Measurements from ENCODE around the gene TNPO1. TPM values are rescaled to one million over a fixed set of nuclear protein-coding genes. Genes with fewer than 3 reads are reported as not detected.

Gene TNPO1
- total RNA-seq, 1 donor from 2014 or later = 316 TPM

- H4K20me1 ChIP-seq (ENCODE audit: low read depth) = peaks cover 83% of the 10 kb centered on the region
Measured at GRCh38 chr5:72846483-72846882, 30.0 kb downstream of the TNPO1 start.

GRCh38 chr5:72847439-72847838, 31.0 kb downstream of the TNPO1 start:
- Mint-ChIP-seq H3K9me3 (no peaks in the 10 kb centered on the region), H3K36me3 (peaks cover 4% of the 10 kb centered on the region), H3K27me3 (ENCODE audit: insufficient read depth, low read depth) (peaks cover 2% of the 10 kb centered on the region), H3K4me1 (peaks cover 44% of the 10 kb centered on the region), H3K27ac (no peak overlapping the region), H3K4me3 (peak overlapping the region; percentile 99)
- Histone ChIP-seq H3K4me1 (peaks cover 38% of the 10 kb centered on the region), H3K4me3 (peak overlapping the region; percentile 77), H3K27me3 (no peaks in the 10 kb centered on the region), H3K4me2 (peak overlapping the region; percentile 70), H3K9me3 (ENCODE audit: low read depth) (no peaks in the 10 kb centered on the region), H3K27ac (no peak overlapping the region), H3K9ac (no peak overlapping the region), H3K36me3 (peaks cover 16% of the 10 kb centered on the region), H2AFZ (replicated peaks) (no peak overlapping the region), H3F3A (ENCODE audit: low read depth) (peaks cover 9% of the 10 kb centered on the region), H3K79me2 (ENCODE audit: low read depth) (peaks cover 97% of the 10 kb centered on the region), H4K20me1 (ENCODE audit: low read depth) (peaks cover 83% of the 10 kb centered on the region)
- TF ChIP-seq EZH2phosphoT487 (IDR thresholded peaks at IDR 0.05) = no peak
- TF ChIP-seq CTCF (IDR thresholded peaks at IDR 0.05) = no peak
- TF ChIP-seq EZH2 (IDR thresholded peaks at IDR 0.05) = no peak
- DNase-seq (ENCODE audit: low spot score) = no peak

More at GRCh38 chr5:72846483-72846882, 30.0 kb downstream of the TNPO1 start:
- Histone ChIP-seq H3K4me2 (no peak overlapping the region), H3K9me3 (ENCODE audit: low read depth) (no peaks in the 10 kb centered on the region), H3K79me2 (ENCODE audit: low read depth) (peaks cover 97% of the 10 kb centered on the region), H3K9ac (no peak overlapping the region), H2AFZ (replicated peaks) (no peak overlapping the region), H3K27me3 (no peaks in the 10 kb centered on the region), H3K4me1 (peaks cover 35% of the 10 kb centered on the region), H3K4me3 (no peak overlapping the region), H3K27ac (no peak overlapping the region), H3K36me3 (peaks cover 8% of the 10 kb centered on the region), H3F3A (ENCODE audit: low read depth) (peaks cover 9% of the 10 kb centered on the region)
- Mint-ChIP-seq H3K4me1 (peaks cover 39% of the 10 kb centered on the region), H3K9me3 (no peaks in the 10 kb centered on the region), H3K27me3 (ENCODE audit: insufficient read depth, low read depth) (peaks cover 2% of the 10 kb centered on the region), H3K36me3 (peaks cover 3% of the 10 kb centered on the region), H3K4me3 (no peak overlapping the region), H3K27ac (no peak overlapping the region)
- no peak for DNase-seq (ENCODE audit: low spot score)
- no peak for TF ChIP-seq EZH2 (IDR thresholded peaks at IDR 0.05)
- no peak for TF ChIP-seq CTCF (IDR thresholded peaks at IDR 0.05)
- TF ChIP-seq EZH2phosphoT487 (IDR thresholded peaks at IDR 0.05) = no peak

- Histone ChIP-seq H3K4me2 (peak overlapping the region; percentile 70), H3F3A (ENCODE audit: low read depth) (peaks cover 9% of the 10 kb centered on the region), H3K9me3 (ENCODE audit: low read depth) (no peaks in the 10 kb centered on the region), H2AFZ (replicated peaks) (peak overlapping the region; percentile 27), H3K27me3 (no peaks in the 10 kb centered on the region), H4K20me1 (ENCODE audit: low read depth) (peaks cover 84% of the 10 kb centered on the region), H3K4me3 (peak overlapping the region; percentile 77), H3K4me1 (peaks cover 37% of the 10 kb centered on the region), H3K79me2 (ENCODE audit: low read depth) (peaks cover 97% of the 10 kb centered on the region), H3K9ac (peak overlapping the region; percentile 54), H3K27ac (peak overlapping the region; percentile 81), H3K36me3 (peaks cover 22% of the 10 kb centered on the region)
- Mint-ChIP-seq H3K4me3 (peak overlapping the region; percentile 99), H3K9me3 (no peaks in the 10 kb centered on the region), H3K4me1 (peaks cover 42% of the 10 kb centered on the region), H3K36me3 (peaks cover 6% of the 10 kb centered on the region), H3K27ac (peak overlapping the region; percentile 72), H3K27me3 (ENCODE audit: insufficient read depth, low read depth) (peaks cover 2% of the 10 kb centered on the region)
- peak; percentile 91 for DNase-seq (ENCODE audit: low spot score)
- TF ChIP-seq EZH2 (IDR thresholded peaks at IDR 0.05) (peak; percentile 34), EZH2phosphoT487 (IDR thresholded peaks at IDR 0.05) (no peak), CTCF (IDR thresholded peaks at IDR 0.05) (no peak)
Measured at GRCh38 chr5:72847989-72848473, 31.6 kb downstream of the TNPO1 start.
